Upper lobe of left lung (tissue), 6 donors: ENCODE results near the gene NKAIN2. TPM values are rescaled to one million over a fixed set of nuclear protein-coding genes. Genes with fewer than 3 reads are reported as not detected.

Experiments used
- ATAC-seq, 2 donors: fragments of 200-7000 bp; cut with Tn5 transposase; one replicate each; pipeline ENCODE4 v1.9.1; 2022; ENCODE audit warnings: mild to moderate bottlenecking in 2 of 2, moderate library complexity in 2 of 2; ENCODE audit not compliant: low FRiP score in 2 of 2
- DNase-seq, 2 donors: peaks; one replicate each; pipeline ENCODE4 v3.0.0-alpha.2; 2019 to 2020
- H3K27ac ChIP-seq, 4 donors: fragments of 200-600 bp; sonication (generic); one replicate each; pipeline ENCODE4 v1.5.1; 2016 to 2019
- H3K27me3 ChIP-seq, 4 donors: fragments of 200-600 bp; sonication (generic); one replicate each; pipeline ENCODE4 v1.5.1; 2017 to 2019
- H3K36me3 ChIP-seq, 4 donors: fragments of 200-600 bp; sonication (generic); one replicate each; pipeline ENCODE4 v1.5.1; 2016 to 2019
- H3K4me1 ChIP-seq, 4 donors: fragments of 200-600 bp; sonication (generic); one replicate each; pipeline ENCODE4 v1.5.1; 2018 to 2019
- H3K4me3 ChIP-seq, 4 donors: fragments of 200-600 bp; sonication (generic); one replicate each; pipeline ENCODE4 v1.5.1; 2017 to 2019; ENCODE audit warnings: mild to moderate bottlenecking in 2 of 4, moderate library complexity in 1 of 4
- H3K9me3 ChIP-seq, 4 donors: fragments of 200-600 bp; sonication (generic); one replicate each; pipeline ENCODE4 v1.5.1; 2018 to 2019
- CTCF ChIP-seq, 6 experiments: fragments of 450-650 bp in 4 of 6; fragments of 200-600 bp in 2 of 6; sonication (generic) in 2 of 6; IDR thresholded peaks; one replicate each; pipeline ENCODE4 v1.5.1; 2016 to 2019; ENCODE audit warnings: antibody characterized with exemption in 6 of 6
- EP300 ChIP-seq, 4 donors: sonication (generic); formaldehyde crosslinking; IDR thresholded peaks; one replicate each; pipeline ENCODE4 v1.5.1; 2017; ENCODE audit warnings: antibody characterized with exemption in 4 of 4, control low read depth in 2 of 4
- POLR2A ChIP-seq, 4 donors: fragments of 450-650 bp; IDR thresholded peaks; one replicate each; pipeline ENCODE4 v1.5.1; 2016 to 2017; ENCODE audit warnings: antibody characterized with exemption in 4 of 4, mild to moderate bottlenecking in 2 of 4
- POLR2AphosphoS5 ChIP-seq, 2 donors: sonication (generic); formaldehyde crosslinking; IDR thresholded peaks; one replicate each; pipeline ENCODE4 v1.5.1; 2017; ENCODE audit warnings: antibody characterized with exemption in 2 of 2
- WGBS, 2 donors: methylation state at CpG; one replicate each; pipeline ENCODE4 v1.1.5; 2017 to 2018; 5-methylcytosine and 5-hydroxymethylcytosine counted together
- total RNA-seq, 6 donors: library from RNA; depleted of rRNA in 4 of 6; stranded (reverse); fragments of >200 nt in 4 of 6; gene quantifications; one replicate each; pipeline versions ENCODE4 v1.1.0 to v1.2.1, GENCODE V29; 2016 to 2021
- donor health status: DM: no; HTN: no; CAD: no; lungs with moderate emphysema.
- donor health status: DM: no; HTN: yes; CAD: no; lungs with severe emphysema.

Gene NKAIN2
- total RNA-seq, 6 donors from 2014 or later = 0.13 to 0.20 TPM; not detected in 4

DNA sequence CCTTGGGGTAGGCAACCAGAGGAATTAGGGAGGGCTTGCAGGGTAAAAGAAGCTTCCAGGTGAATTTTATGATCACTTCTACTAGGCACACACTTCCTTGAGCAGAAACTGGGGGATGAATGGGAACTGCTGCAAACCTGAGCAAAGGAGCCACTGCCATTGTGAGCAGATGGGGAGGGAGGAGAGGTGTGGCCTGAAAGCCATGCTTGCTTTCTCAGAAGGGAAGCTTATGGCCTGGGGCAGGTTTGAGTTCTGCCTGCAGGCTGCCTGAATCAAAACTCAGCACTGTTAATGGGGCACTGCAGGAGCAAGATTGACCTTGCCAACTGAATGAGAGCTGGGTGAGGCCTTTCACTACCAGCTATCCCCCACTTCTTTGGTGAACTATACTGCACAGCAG, 328.1 kb downstream of the NKAIN2 start:
- Histone ChIP-seq H3K4me3 (no peak overlapping the region), H3K27ac (no peak overlapping the region), H3K27me3 (no peaks in the 10 kb centered on the region), H3K9me3 (peaks cover 0 to 5% (median 2%) of the 10 kb centered on the region in 4 donors), H3K36me3 (no peaks in the 10 kb centered on the region), H3K4me1 (no peaks in the 10 kb centered on the region)
- no peak for ATAC-seq
- TF ChIP-seq CTCF (IDR thresholded peaks at IDR 0.05) (no peak), EP300 (IDR thresholded peaks at IDR 0.05) (no peak), POLR2AphosphoS5 (IDR thresholded peaks at IDR 0.05) (no peak), POLR2A (IDR thresholded peaks at IDR 0.05) (no peak)
- DNase-seq = no peak

DNA sequence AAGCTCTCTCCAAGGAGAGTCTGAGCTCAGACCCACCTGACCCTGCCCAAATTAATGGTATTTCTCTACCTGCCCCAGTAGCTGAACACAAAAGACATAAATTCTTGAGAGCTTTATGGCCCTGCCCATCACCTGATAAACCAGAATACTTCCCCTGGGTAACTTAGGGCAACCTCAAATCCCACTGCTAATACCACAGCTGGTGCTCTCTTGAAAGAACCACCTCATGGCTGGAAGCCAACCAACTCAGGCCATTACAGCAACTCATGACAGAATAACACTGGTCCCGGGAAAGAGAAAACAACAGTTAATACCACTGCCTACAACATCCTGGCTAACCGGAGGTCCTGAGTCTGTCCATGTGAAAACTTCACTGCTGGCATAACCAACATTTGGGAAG, 328.6 kb downstream of the NKAIN2 start:
- H3K27me3 ChIP-seq = no peaks in the 10 kb centered on the region
- H3K4me3 ChIP-seq = no peak overlapping the region
- peaks cover 0 to 5% (median 2%) of the 10 kb centered on the region in 4 donors for H3K9me3 ChIP-seq
- WGBS, 2 donors = 72 to 83% methylated on average over 2 of the region's 2 CpGs
- H3K4me1 ChIP-seq = no peaks in the 10 kb centered on the region
- ATAC-seq (no peak), DNase-seq (no peak)
- TF ChIP-seq POLR2AphosphoS5 (IDR thresholded peaks at IDR 0.05) (no peak), EP300 (IDR thresholded peaks at IDR 0.05) (no peak), POLR2A (IDR thresholded peaks at IDR 0.05) (no peak), CTCF (IDR thresholded peaks at IDR 0.05) (no peak)
- H3K27ac ChIP-seq = no peak overlapping the region
- no peaks in the 10 kb centered on the region for H3K36me3 ChIP-seq

DNA sequence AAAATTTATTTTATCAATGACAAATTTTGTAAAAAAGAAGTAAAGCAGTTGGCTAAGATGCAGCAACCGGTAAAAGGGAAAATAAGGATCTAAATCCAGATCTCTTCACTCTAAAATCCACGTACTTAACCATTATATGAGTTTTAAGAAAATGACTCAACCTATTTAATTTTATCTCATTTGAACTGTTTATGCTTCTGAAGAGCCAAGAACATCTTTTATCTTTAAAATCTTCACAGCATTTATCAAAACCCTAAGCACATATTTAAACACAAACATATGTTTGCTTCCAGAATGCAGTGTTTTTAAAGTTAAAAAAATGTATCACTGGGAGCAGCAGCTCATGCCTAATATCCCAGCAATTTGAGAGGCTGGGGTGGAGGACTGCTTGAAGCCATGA, 339.2 kb downstream of the NKAIN2 start:
- no peaks in the 10 kb centered on the region for H3K27me3 ChIP-seq
- no peaks in the 10 kb centered on the region for H3K36me3 ChIP-seq
- ATAC-seq = no peak
- 79 to 87% methylated on average over 2 of the region's 2 CpGs for WGBS, 2 donors
- no peak for TF ChIP-seq POLR2A (IDR thresholded peaks at IDR 0.05)
- no peak for TF ChIP-seq CTCF (IDR thresholded peaks at IDR 0.05)
- TF ChIP-seq POLR2AphosphoS5 (IDR thresholded peaks at IDR 0.05) = no peak
- no peak for TF ChIP-seq EP300 (IDR thresholded peaks at IDR 0.05)
- no peak for DNase-seq
- no peak overlapping the region for H3K4me3 ChIP-seq
- H3K9me3 ChIP-seq = no peaks in the 10 kb centered on the region
- no peaks in the 10 kb centered on the region for H3K4me1 ChIP-seq
- no peak overlapping the region for H3K27ac ChIP-seq

DNA sequence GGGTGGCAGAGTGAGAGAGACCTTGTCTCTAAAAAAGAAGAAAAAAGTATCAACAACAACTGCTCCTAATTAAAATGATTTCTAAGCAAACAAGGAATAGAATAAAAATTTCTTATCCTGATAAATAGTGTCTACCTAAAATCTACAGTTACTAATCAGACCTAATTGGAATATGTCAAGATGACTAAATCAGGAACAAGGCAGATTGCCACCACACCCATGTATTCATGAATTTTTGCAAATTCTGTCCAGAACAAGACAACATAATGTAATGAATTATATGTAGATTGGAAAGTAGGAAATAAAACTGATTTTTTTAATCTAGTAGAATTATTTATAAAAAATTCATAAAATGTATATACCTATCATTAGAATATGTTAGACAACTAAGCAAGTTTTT, 339.8 kb downstream of the NKAIN2 start:
- DNase-seq (no peak), ATAC-seq (no peak)
- Histone ChIP-seq H3K4me1 (no peaks in the 10 kb centered on the region), H3K27me3 (no peaks in the 10 kb centered on the region), H3K27ac (no peak overlapping the region), H3K4me3 (no peak overlapping the region), H3K36me3 (no peaks in the 10 kb centered on the region), H3K9me3 (no peaks in the 10 kb centered on the region)
- TF ChIP-seq POLR2A (IDR thresholded peaks at IDR 0.05) = no peak
- TF ChIP-seq CTCF (IDR thresholded peaks at IDR 0.05) = no peak
- no peak for TF ChIP-seq POLR2AphosphoS5 (IDR thresholded peaks at IDR 0.05)
- TF ChIP-seq EP300 (IDR thresholded peaks at IDR 0.05) = no peak

GRCh38 chr6:124147621-124148020, 344.0 kb downstream of the NKAIN2 start:
- TF ChIP-seq POLR2AphosphoS5 (IDR thresholded peaks at IDR 0.05) (no peak), POLR2A (IDR thresholded peaks at IDR 0.05) (no peak), EP300 (IDR thresholded peaks at IDR 0.05) (no peak), CTCF (IDR thresholded peaks at IDR 0.05) (no peak)
- no peak overlapping the region for H3K4me3 ChIP-seq
- no peaks in the 10 kb centered on the region for H3K36me3 ChIP-seq
- H3K27ac ChIP-seq = no peak overlapping the region
- ATAC-seq (no peak), DNase-seq (no peak)
- no peaks in the 10 kb centered on the region for H3K4me1 ChIP-seq
- H3K27me3 ChIP-seq = no peaks in the 10 kb centered on the region
- 36 to 50% methylated on average over 5 of the region's 5 CpGs for WGBS, 2 donors
- H3K9me3 ChIP-seq = no peaks in the 10 kb centered on the region
